22Rv1 (cell line): ENCODE measurements around the gene JPT2.
"Not testable (repeated sequence)": the region's sequence is repeated elsewhere in the genome, so short reads cannot be mapped to it uniquely, and the experiment has no call there.

Source experiments
- CTCF ChIP-seq: fragments of 450-650 bp; IDR thresholded peaks from 2 replicates; pipeline ENCODE4 v1.5.1; 2017; ENCODE audit warnings: mild to moderate bottlenecking
- ZFX ChIP-seq: fragments of 450-650 bp; IDR thresholded peaks from 2 replicates; pipeline ENCODE4 v1.6.1; 2017; ENCODE audit warnings: antibody characterized with exemption, borderline replicate concordance

GRCh38 chr16:1719559-1720229 is 41.6 kb downstream of the JPT2 start:
- TF ChIP-seq CTCF, ZFX: not testable (repeated sequence)
